Lung (tissue), 13 donors: ENCODE data around the gene HOXA4. TPM values are rescaled to one million over a fixed set of nuclear protein-coding genes. Genes with fewer than 3 reads are reported as not detected.

ENCODE experiments used
- ATAC-seq: fragments of 200-7000 bp; cut with Tn5 transposase; one replicate; pipeline ENCODE4 v1.9.1; 2020; ENCODE audit warnings: moderate number of reproducible peaks; ENCODE audit not compliant: insufficient read depth, low FRiP score
- DNase-seq, 3 donors: peaks; one replicate each; pipeline ENCODE4 v3.0.0-alpha.2; 2013 to 2017
- H3K27ac ChIP-seq, 2 donors: one replicate each; pipeline ENCODE4 v1.5.1; 2013; ENCODE audit warnings: mild to moderate bottlenecking in 2 of 2, moderate library complexity in 2 of 2, control low read depth in 1 of 2, inconsistent platforms in 1 of 2, low read depth in 1 of 2, low read length in 1 of 2
- H3K27me3 ChIP-seq, 3 donors: one replicate each; pipeline ENCODE4 v1.5.1; 2013; ENCODE audit warnings: low read length in 2 of 3; ENCODE audit not compliant: control insufficient read depth in 3 of 3, insufficient read depth in 3 of 3
- H3K36me3 ChIP-seq, 4 donors: one replicate each; pipeline ENCODE4 v1.5.1; 2013; ENCODE audit warnings: low read length in 4 of 4, mild to moderate bottlenecking in 1 of 4, moderate library complexity in 1 of 4; ENCODE audit not compliant: control insufficient read depth in 4 of 4, insufficient read depth in 4 of 4
- H3K4me1 ChIP-seq, 5 donors: one replicate each; pipeline ENCODE4 v1.5.1; 2013; ENCODE audit warnings: low read length in 5 of 5, mild to moderate bottlenecking in 2 of 5, moderate library complexity in 1 of 5; ENCODE audit not compliant: control insufficient read depth in 5 of 5, insufficient read depth in 5 of 5
- H3K4me3 ChIP-seq: one replicate; pipeline ENCODE4 v1.5.1; 2013; ENCODE audit warnings: mild to moderate bottlenecking, control low read depth, moderate library complexity
- H3K9ac ChIP-seq, 2 donors: one replicate each; pipeline ENCODE4 v1.5.1; 2013; ENCODE audit warnings: low read length in 2 of 2, control low read depth in 1 of 2; ENCODE audit not compliant: insufficient read depth in 1 of 2
- H3K9me3 ChIP-seq, 4 donors: one replicate each; pipeline ENCODE4 v1.5.1; 2013; ENCODE audit warnings: low read length in 3 of 4, mild to moderate bottlenecking in 1 of 4, moderate library complexity in 1 of 4; ENCODE audit not compliant: control insufficient read depth in 4 of 4, insufficient read depth in 3 of 4
- CTCF ChIP-seq: IDR thresholded peaks from 2 replicates; pipeline ENCODE4 v1.5.1; 2012; ENCODE audit warnings: mild to moderate bottlenecking; ENCODE audit errors: control extremely low read depth, extremely low read depth
- WGBS, 2 donors: extraction: QIAGEN DNeasy Blood & Tissue Kit; methylation state at CpG; one replicate each; pipeline ENCODE4 v1.1.7; 2013; 5-methylcytosine and 5-hydroxymethylcytosine counted together
- polyA plus RNA-seq, 2 donors: library from polyadenylated mRNA; stranded (reverse); fragments of 200-250 nt; gene quantifications; one replicate each; pipeline ENCODE4 v1.2.1, GENCODE V29; 2013
- small RNA-seq: library from RNA; depleted of rRNA; stranded (forward); fragments of <200 nt; gene quantifications from one replicate; pipeline ENCODE3, GENCODE V24; 2014; ENCODE audit warnings: low replicate concordance
- total RNA-seq, 2 donors: library from RNA; depleted of rRNA in 1 of 2; stranded (reverse); fragments of >200 nt in 1 of 2; gene quantifications; one replicate each; pipeline ENCODE4 v1.2.1, GENCODE V29; 2014 to 2021
- donor health status: control.
- donor health status: control.
- donor health status: Bipolar disorder and iron deficiency.
- donor health status: healthy.
- donor health status: DM: yes; HTN: yes; CAD: no.

HOXA4 gene
- total and polyA plus RNA-seq, 4 donors = 2.7 to 6.0 (median 4.1) TPM

- DNase-seq (no peak), ATAC-seq (no peak)
- H3K9me3 ChIP-seq = peaks cover 0 to 3% (median 0%) of the 10 kb centered on the region in 4 donors
- TF ChIP-seq CTCF = no peak
- no peaks in the 10 kb centered on the region for H3K36me3 ChIP-seq
- H3K4me1 ChIP-seq = peaks cover 0 to 2% (median 0%) of the 10 kb centered on the region in 5 donors
- no peak overlapping the region for H3K27ac ChIP-seq
- WGBS, 2 donors = 96 to 98% methylated on average over 1 of the region's 1 CpG
- H3K27me3 ChIP-seq = peaks cover 0 to 21% (median 0%) of the 10 kb centered on the region in 3 donors
- H3K9ac ChIP-seq = no peak overlapping the region
- H3K4me3 ChIP-seq = no peak overlapping the region
Measured at GRCh38 chr7:27079234-27079975, 51.2 kb downstream of the HOXA4 start.

- DNase-seq = no peak
- Histone ChIP-seq H3K4me1 (peaks cover 0 to 2% (median 0%) of the 10 kb centered on the region in 5 donors), H3K4me3 (no peak overlapping the region), H3K9ac (no peak overlapping the region), H3K9me3 (peaks cover 0 to 3% (median 0%) of the 10 kb centered on the region in 4 donors), H3K27me3 (peaks cover 0 to 19% (median 0%) of the 10 kb centered on the region in 3 donors), H3K36me3 (no peaks in the 10 kb centered on the region), H3K27ac (no peak overlapping the region)
- 92 to 94% methylated on average over 5 of the region's 5 CpGs for WGBS, 2 donors
- TF ChIP-seq CTCF = no peak
- no peak for ATAC-seq
Measured at GRCh38 chr7:27078616-27079233, 51.8 kb downstream of the HOXA4 start.

Small RNAs within 50 kb of the gene (small RNA-seq; reads per million reads assigned to genes)
- not detected for gene AC004080.5
- not detected for gene RF01977

Other genes starting within 250 kb of the HOXA4 start
- under 1 TPM; 0.31 to 0.37 TPM for gene HOXA1, start 34.8 kb downstream of the HOXA4 start, total RNA-seq
- gene HOXA1, start 34.8 kb downstream of the HOXA4 start, polyA plus RNA-seq = under 1 TPM; 0.06 to 0.33 TPM
- 1 to 10 TPM; 1.7 to 3.4 TPM for gene HOXA2, start 28.1 kb downstream of the HOXA4 start, total RNA-seq
- gene HOXA2, start 28.1 kb downstream of the HOXA4 start, polyA plus RNA-seq = 1 to 10 TPM in 1 of 2 donors, under 1 TPM in 1; 0.44 to 1.2 TPM
- gene HOXA5, start 12.9 kb upstream of the HOXA4 start, total RNA-seq = 10 to 100 TPM; 20.9 to 61.9 TPM
- gene HOXA5, start 12.9 kb upstream of the HOXA4 start, polyA plus RNA-seq = 1 to 10 TPM; 9.2 to 9.5 TPM
- gene HOXA6, start 17.0 kb upstream of the HOXA4 start, total RNA-seq = 1 to 10 TPM; 4.7 to 7.7 TPM
- under 1 TPM; 0.49 to 0.94 TPM for gene HOXA6, start 17.0 kb upstream of the HOXA4 start, polyA plus RNA-seq
- 10 to 100 TPM; 10.3 to 10.7 TPM for gene HOXA3, start 21.8 kb upstream of the HOXA4 start, total RNA-seq
- 1 to 10 TPM; 1.9 to 2.3 TPM for gene HOXA3, start 21.8 kb upstream of the HOXA4 start, polyA plus RNA-seq
- 1 to 10 TPM; 1.1 to 2.2 TPM for gene HOXA7, start 25.9 kb upstream of the HOXA4 start, total RNA-seq
- 1 to 10 TPM; 1.0 to 1.7 TPM for gene HOXA7, start 25.9 kb upstream of the HOXA4 start, polyA plus RNA-seq
- gene HOXA9, start 34.8 kb upstream of the HOXA4 start, total RNA-seq = under 1 TPM; 0.11 to 0.46 TPM
- under 1 TPM; 0.40 to 0.85 TPM for gene HOXA9, start 34.8 kb upstream of the HOXA4 start, polyA plus RNA-seq
- under 1 TPM in 1 of 2 donors, not detected in 1; 0.21 TPM for gene HOXA10, start 43.6 kb upstream of the HOXA4 start, total RNA-seq
- under 1 TPM; 0.26 to 0.29 TPM for gene HOXA10, start 43.6 kb upstream of the HOXA4 start, polyA plus RNA-seq
- not detected for gene HOXA11, start 54.5 kb upstream of the HOXA4 start, total RNA-seq
- gene HOXA11, start 54.5 kb upstream of the HOXA4 start, polyA plus RNA-seq = not detected
- gene HOXA13, start 69.3 kb upstream of the HOXA4 start, total RNA-seq = not detected
- not detected for gene HOXA13, start 69.3 kb upstream of the HOXA4 start, polyA plus RNA-seq
- gene EVX1, start 112.0 kb upstream of the HOXA4 start, total RNA-seq = not detected
- gene EVX1, start 112.0 kb upstream of the HOXA4 start, polyA plus RNA-seq = not detected